WTC11 (cell line): ENCODE measurements around the gene CD68. TPM values are rescaled to one million over a fixed set of nuclear protein-coding genes. Genes with fewer than 3 reads are reported as not detected.

Experiments
- ATF1 ChIP-seq: sonication (generic); formaldehyde crosslinking; IDR thresholded peaks from 2 replicates; pipeline ENCODE4 v1.8.1; 2023; ENCODE audit warnings: mild to moderate bottlenecking, moderate library complexity, missing genetic modification reagents
- EMX1 ChIP-seq: fragments of 250-450 bp; sonication (Bioruptor Pico); IDR thresholded peaks from 2 replicates; pipeline ENCODE4 v1.8.0; 2021; ENCODE audit warnings: mild to moderate bottlenecking
- ETV6 ChIP-seq: sonication (generic); formaldehyde crosslinking; IDR thresholded peaks from 2 replicates; pipeline ENCODE4 v1.8.1; 2022; ENCODE audit warnings: mild to moderate bottlenecking, missing genetic modification reagents
- HMGXB4 ChIP-seq: sonication (generic); formaldehyde crosslinking; IDR thresholded peaks from 2 replicates; pipeline ENCODE4 v1.8.1; 2023; ENCODE audit warnings: mild to moderate bottlenecking, moderate library complexity, missing genetic modification reagents
- MAX ChIP-seq: sonication (generic); formaldehyde crosslinking; IDR thresholded peaks from 2 replicates; pipeline ENCODE4 v1.8.0; 2022; ENCODE audit warnings: mild to moderate bottlenecking, missing genetic modification reagents
- NFATC4 ChIP-seq: fragments of 250-450 bp; sonication (Bioruptor Pico); IDR thresholded peaks from 2 replicates; pipeline ENCODE4 v1.9.0; 2021; ENCODE audit warnings: mild to moderate bottlenecking
- OVOL2 ChIP-seq: fragments of 250-450 bp; sonication (Bioruptor Pico); IDR thresholded peaks from 2 replicates; pipeline ENCODE4 v1.9.0; 2021; ENCODE audit warnings: mild to moderate bottlenecking, borderline replicate concordance
- TEAD1 ChIP-seq: sonication (generic); formaldehyde crosslinking; IDR thresholded peaks from 2 replicates; pipeline ENCODE4 v1.8.0; 2022; ENCODE audit warnings: mild to moderate bottlenecking, missing genetic modification reagents
- TEAD4 ChIP-seq: sonication (generic); formaldehyde crosslinking; IDR thresholded peaks from 2 replicates; pipeline ENCODE4 v1.8.0; 2022; ENCODE audit warnings: mild to moderate bottlenecking, missing genetic modification reagents
- ZBTB21 ChIP-seq: sonication (generic); formaldehyde crosslinking; IDR thresholded peaks from 2 replicates; pipeline ENCODE4 v1.8.1; 2023; ENCODE audit warnings: mild to moderate bottlenecking, missing genetic modification reagents, borderline replicate concordance
- ZMAT4 ChIP-seq: fragments of 250-450 bp; sonication (Bioruptor Pico); IDR thresholded peaks from 2 replicates; pipeline ENCODE4 v1.9.0; 2021; ENCODE audit warnings: mild to moderate bottlenecking
- ZNF232 ChIP-seq: sonication (generic); formaldehyde crosslinking; IDR thresholded peaks from 2 replicates; pipeline ENCODE4 v1.8.0; 2022; ENCODE audit warnings: mild to moderate bottlenecking, missing genetic modification reagents
- ZNF263 ChIP-seq: sonication (generic); formaldehyde crosslinking; IDR thresholded peaks from 2 replicates; pipeline ENCODE4 v1.8.1; 2022; ENCODE audit warnings: low read depth, mild to moderate bottlenecking, moderate library complexity, missing genetic modification reagents
- total RNA-seq: library from RNA; stranded (reverse); gene quantifications from 3 replicates; pipeline ENCODE4 v1.2.3, GENCODE V29; 2021
- TF ChIP-seq, protein P1 (sequence below): sonication (generic); formaldehyde crosslinking; IDR thresholded peaks from 2 replicates; pipeline ENCODE4 v1.8.1; 2023; ENCODE audit warnings: mild to moderate bottlenecking, missing genetic modification reagents, moderate library complexity
- TF ChIP-seq, protein P2 (sequence below): sonication (generic); formaldehyde crosslinking; IDR thresholded peaks from 2 replicates; pipeline ENCODE4 v1.8.1; 2023; ENCODE audit warnings: mild to moderate bottlenecking, missing genetic modification reagents, moderate library complexity
- TF ChIP-seq, protein P3 (sequence below): fragments of 250-450 bp; sonication (Bioruptor Pico); IDR thresholded peaks from 2 replicates; pipeline ENCODE4 v1.9.0; 2021; ENCODE audit warnings: mild to moderate bottlenecking, borderline replicate concordance
- TF ChIP-seq, protein P4 (sequence below): sonication (generic); formaldehyde crosslinking; IDR thresholded peaks from 2 replicates; pipeline ENCODE4 v1.8.0; 2023; ENCODE audit warnings: missing genetic modification reagents, mild to moderate bottlenecking, borderline replicate concordance

Gene CD68
- total RNA-seq, 1 experiment from 2014 or later = 0.72 TPM

DNA sequence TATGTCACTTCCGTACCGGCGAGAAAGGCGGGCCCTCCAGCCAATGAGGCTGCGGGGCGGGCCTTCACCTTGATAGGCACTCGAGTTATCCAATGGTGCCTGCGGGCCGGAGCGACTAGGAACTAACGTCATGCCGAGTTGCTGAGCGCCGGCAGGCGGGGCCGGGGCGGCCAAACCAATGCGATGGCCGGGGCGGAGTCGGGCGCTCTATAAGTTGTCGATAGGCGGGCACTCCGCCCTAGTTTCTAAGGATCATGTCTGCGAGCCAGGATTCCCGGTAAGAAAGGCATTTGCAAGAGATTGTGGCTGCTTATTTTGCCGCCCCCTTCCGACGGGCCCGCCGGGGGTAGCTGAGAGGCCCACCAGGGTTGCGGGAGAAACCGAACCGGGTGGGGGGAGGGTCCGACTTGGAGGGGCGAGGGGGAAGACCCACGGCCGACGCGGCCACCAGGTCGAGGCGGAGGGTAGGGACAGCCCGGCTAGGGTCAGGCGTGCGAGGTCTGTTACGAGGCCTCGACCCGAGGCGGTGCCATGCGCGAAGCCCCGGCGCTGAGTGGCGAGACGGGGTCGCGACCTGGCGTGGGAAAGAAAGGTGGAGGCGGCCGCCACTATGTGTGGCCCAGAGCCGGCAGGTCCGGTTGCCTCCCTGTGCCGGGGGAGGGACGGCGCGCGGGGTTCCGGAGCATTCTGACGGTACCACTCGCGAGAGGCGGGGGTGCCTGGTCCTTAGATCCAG is 6.7 kb upstream of the CD68 start (continued):
- TF ChIP-seq, protein P1, sequence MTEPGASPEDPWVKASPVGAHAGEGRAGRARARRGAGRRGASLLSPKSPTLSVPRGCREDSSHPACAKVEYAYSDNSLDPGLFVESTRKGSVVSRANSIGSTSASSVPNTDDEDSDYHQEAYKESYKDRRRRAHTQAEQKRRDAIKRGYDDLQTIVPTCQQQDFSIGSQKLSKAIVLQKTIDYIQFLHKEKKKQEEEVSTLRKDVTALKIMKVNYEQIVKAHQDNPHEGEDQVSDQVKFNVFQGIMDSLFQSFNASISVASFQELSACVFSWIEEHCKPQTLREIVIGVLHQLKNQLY (CRISPR knock-in tag) = peak; percentile 62; the same call in 1 of the 2 replicates
- TF ChIP-seq ZNF263 (CRISPR knock-in tag) = no peak
- no peak for TF ChIP-seq ATF1 (CRISPR knock-in tag)
- TF ChIP-seq ZBTB21 = peak; percentile 85
- TF ChIP-seq HMGXB4 (CRISPR knock-in tag) = peak; percentile 59
- TF ChIP-seq, protein P2, sequence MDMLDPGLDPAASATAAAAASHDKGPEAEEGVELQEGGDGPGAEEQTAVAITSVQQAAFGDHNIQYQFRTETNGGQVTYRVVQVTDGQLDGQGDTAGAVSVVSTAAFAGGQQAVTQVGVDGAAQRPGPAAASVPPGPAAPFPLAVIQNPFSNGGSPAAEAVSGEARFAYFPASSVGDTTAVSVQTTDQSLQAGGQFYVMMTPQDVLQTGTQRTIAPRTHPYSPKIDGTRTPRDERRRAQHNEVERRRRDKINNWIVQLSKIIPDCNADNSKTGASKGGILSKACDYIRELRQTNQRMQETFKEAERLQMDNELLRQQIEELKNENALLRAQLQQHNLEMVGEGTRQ (CRISPR knock-in tag) = no peak
- peak; percentile 69; the same call in 1 of the 2 replicates for TF ChIP-seq TEAD1
- TF ChIP-seq, protein P3, sequence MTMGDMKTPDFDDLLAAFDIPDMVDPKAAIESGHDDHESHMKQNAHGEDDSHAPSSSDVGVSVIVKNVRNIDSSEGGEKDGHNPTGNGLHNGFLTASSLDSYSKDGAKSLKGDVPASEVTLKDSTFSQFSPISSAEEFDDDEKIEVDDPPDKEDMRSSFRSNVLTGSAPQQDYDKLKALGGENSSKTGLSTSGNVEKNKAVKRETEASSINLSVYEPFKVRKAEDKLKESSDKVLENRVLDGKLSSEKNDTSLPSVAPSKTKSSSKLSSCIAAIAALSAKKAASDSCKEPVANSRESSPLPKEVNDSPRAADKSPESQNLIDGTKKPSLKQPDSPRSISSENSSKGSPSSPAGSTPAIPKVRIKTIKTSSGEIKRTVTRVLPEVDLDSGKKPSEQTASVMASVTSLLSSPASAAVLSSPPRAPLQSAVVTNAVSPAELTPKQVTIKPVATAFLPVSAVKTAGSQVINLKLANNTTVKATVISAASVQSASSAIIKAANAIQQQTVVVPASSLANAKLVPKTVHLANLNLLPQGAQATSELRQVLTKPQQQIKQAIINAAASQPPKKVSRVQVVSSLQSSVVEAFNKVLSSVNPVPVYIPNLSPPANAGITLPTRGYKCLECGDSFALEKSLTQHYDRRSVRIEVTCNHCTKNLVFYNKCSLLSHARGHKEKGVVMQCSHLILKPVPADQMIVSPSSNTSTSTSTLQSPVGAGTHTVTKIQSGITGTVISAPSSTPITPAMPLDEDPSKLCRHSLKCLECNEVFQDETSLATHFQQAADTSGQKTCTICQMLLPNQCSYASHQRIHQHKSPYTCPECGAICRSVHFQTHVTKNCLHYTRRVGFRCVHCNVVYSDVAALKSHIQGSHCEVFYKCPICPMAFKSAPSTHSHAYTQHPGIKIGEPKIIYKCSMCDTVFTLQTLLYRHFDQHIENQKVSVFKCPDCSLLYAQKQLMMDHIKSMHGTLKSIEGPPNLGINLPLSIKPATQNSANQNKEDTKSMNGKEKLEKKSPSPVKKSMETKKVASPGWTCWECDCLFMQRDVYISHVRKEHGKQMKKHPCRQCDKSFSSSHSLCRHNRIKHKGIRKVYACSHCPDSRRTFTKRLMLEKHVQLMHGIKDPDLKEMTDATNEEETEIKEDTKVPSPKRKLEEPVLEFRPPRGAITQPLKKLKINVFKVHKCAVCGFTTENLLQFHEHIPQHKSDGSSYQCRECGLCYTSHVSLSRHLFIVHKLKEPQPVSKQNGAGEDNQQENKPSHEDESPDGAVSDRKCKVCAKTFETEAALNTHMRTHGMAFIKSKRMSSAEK (CRISPR knock-in tag) = peak; percentile 94; the same call in 1 of the 2 replicates
- peak; percentile 96 for TF ChIP-seq EMX1 (CRISPR knock-in tag)
- TF ChIP-seq OVOL2 (CRISPR knock-in tag) = no peak
- peak; percentile 30; the same call in 1 of the 2 replicates for TF ChIP-seq ZNF232 (CRISPR knock-in tag)
- 0 out of 2 replicates have a peak, but pooled peaks have one; percentile 43 for TF ChIP-seq TEAD4 (CRISPR knock-in tag)
- no peak; the same call in 1 of the 2 replicates for TF ChIP-seq MAX (CRISPR knock-in tag)
- TF ChIP-seq ZMAT4 (CRISPR knock-in tag) = peak; percentile 33; the same call in 1 of the 2 replicates
- TF ChIP-seq ETV6 (CRISPR knock-in tag) = peak; percentile 66
- TF ChIP-seq, protein P4, sequence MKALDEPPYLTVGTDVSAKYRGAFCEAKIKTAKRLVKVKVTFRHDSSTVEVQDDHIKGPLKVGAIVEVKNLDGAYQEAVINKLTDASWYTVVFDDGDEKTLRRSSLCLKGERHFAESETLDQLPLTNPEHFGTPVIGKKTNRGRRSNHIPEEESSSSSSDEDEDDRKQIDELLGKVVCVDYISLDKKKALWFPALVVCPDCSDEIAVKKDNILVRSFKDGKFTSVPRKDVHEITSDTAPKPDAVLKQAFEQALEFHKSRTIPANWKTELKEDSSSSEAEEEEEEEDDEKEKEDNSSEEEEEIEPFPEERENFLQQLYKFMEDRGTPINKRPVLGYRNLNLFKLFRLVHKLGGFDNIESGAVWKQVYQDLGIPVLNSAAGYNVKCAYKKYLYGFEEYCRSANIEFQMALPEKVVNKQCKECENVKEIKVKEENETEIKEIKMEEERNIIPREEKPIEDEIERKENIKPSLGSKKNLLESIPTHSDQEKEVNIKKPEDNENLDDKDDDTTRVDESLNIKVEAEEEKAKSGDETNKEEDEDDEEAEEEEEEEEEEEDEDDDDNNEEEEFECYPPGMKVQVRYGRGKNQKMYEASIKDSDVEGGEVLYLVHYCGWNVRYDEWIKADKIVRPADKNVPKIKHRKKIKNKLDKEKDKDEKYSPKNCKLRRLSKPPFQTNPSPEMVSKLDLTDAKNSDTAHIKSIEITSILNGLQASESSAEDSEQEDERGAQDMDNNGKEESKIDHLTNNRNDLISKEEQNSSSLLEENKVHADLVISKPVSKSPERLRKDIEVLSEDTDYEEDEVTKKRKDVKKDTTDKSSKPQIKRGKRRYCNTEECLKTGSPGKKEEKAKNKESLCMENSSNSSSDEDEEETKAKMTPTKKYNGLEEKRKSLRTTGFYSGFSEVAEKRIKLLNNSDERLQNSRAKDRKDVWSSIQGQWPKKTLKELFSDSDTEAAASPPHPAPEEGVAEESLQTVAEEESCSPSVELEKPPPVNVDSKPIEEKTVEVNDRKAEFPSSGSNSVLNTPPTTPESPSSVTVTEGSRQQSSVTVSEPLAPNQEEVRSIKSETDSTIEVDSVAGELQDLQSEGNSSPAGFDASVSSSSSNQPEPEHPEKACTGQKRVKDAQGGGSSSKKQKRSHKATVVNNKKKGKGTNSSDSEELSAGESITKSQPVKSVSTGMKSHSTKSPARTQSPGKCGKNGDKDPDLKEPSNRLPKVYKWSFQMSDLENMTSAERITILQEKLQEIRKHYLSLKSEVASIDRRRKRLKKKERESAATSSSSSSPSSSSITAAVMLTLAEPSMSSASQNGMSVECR (CRISPR knock-in tag) = no peak; the same call in 1 of the 2 replicates
- peak; percentile 95 for TF ChIP-seq NFATC4 (CRISPR knock-in tag)
